ENCODE results near the gene MAPKAP1.

DNA sequence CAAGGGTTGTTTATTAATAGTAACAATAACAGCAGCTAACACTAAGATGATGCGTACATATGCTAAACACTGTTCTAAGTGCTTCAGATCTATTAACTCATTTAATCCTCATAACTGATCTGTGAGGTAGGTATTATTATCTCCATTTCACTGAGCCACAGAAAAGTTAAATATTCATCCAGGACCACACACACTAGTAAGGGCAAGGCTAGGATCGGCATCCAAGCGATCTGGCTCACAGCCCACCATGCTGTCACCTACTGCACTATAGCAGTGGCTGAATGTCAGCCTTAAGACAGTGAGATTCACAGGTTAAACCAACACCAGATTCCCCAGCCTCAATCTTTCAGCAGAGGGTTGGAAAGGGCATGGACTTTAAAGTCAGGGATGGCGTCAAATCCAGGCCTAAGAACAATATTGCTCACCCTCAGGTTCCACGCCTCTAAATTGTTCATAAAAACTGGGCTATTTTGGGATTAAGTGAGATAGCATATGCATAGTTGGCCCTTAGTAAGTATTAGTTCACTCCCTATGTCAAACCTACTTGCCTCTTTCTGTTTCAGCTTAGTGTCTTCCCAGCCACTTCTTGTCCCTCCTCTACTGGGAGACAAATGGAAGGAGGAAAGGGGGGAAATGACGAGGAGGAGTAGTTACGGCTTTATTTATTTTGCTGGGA, 150.8 kb downstream of the MAPKAP1 start:
- TF ChIP-seq GATA3 (IDR thresholded peaks at IDR 0.05; ENCODE audit: low read depth, low read length) (no peak), GATA2 (IDR thresholded peaks at IDR 0.05; ENCODE audit: low read depth, low read length) (no peak)

Measured in SH-SY5Y (cell line).